Measurements from ENCODE around the gene COL4A4. TPM values are rescaled to one million over a fixed set of nuclear protein-coding genes. Genes with fewer than 3 reads are reported as not detected.

The COL4A4 gene
- total RNA-seq, 1 donor from 2014 or later: 8.9 TPM

DNA sequence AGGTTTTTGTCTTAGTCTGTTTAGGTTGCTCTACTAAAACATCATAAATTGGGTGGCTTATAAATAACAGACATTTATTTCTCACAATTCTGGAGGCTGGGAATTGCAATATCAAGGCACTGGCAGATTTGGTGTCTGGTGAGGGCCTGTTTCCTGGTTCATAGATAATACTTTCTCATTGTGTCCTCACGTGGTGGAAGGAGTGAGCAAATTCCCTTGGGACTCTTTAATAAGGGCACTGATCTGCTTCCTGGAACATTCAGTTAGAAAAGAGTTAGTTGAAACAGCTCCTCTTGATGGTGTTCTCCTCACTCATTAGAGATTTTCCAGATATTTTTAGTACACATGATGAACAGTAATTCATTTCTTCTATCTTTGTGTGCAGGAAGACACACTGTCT is 22.7 kb upstream of the COL4A4 start:
- Histone ChIP-seq H3K36me3 (no peaks in the 10 kb centered on the region), H3K9me3 (replicated peaks) (peaks cover 10% of the 10 kb centered on the region), H3K27me3 (ENCODE audit: low read depth) (no peaks in the 10 kb centered on the region), H3K4me3 (no peak overlapping the region), H3K4me1 (peaks cover 27% of the 10 kb centered on the region), H3K27ac (replicated peaks) (peak overlapping the region; percentile 71)
- DNase-seq: no peak
- TF ChIP-seq, protein P1, sequence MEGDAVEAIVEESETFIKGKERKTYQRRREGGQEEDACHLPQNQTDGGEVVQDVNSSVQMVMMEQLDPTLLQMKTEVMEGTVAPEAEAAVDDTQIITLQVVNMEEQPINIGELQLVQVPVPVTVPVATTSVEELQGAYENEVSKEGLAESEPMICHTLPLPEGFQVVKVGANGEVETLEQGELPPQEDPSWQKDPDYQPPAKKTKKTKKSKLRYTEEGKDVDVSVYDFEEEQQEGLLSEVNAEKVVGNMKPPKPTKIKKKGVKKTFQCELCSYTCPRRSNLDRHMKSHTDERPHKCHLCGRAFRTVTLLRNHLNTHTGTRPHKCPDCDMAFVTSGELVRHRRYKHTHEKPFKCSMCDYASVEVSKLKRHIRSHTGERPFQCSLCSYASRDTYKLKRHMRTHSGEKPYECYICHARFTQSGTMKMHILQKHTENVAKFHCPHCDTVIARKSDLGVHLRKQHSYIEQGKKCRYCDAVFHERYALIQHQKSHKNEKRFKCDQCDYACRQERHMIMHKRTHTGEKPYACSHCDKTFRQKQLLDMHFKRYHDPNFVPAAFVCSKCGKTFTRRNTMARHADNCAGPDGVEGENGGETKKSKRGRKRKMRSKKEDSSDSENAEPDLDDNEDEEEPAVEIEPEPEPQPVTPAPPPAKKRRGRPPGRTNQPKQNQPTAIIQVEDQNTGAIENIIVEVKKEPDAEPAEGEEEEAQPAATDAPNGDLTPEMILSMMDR (IDR thresholded peaks at IDR 0.05; ENCODE audit: borderline replicate concordance): no peak
- intact Hi-C loops (cut with micrococcal nuclease): no loop called here

DNA sequence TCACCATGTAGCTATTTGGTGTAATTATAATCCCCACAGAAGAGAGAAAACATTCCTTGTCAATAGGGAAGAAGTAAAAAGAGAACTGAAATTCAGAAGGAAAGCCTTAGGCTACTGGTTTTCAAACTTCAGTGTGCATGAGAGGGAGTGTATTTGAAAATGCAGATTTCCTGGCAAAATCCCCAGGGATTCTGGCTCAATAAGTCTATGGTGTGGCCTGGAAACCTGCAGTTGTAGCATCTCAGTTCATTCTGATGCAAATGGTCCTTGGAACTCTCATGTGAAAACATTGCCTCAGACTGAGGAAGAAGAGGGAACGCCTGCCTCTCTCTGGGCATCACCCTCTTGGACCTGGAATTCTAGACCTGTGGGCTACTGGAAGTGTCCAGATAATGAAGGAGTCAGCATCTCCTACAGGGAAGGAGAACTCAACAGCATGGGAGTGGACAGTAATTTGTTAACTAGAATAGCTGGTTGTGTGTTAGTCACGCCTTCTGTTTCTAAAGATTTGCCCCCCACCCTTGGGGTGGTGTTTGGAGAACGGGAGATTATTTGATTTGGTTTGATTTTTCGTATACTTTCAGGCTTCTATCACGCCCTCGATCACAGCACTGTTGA is 21.7 kb upstream of the COL4A4 start:
- TF ChIP-seq, protein P1 (IDR thresholded peaks at IDR 0.05; ENCODE audit: borderline replicate concordance): no peak
- no peak overlapping the region for H3K4me3 ChIP-seq
- H3K4me1 ChIP-seq: peaks cover 31% of the 10 kb centered on the region
- H3K27ac ChIP-seq (replicated peaks): no peak overlapping the region
- no peaks in the 10 kb centered on the region for H3K27me3 ChIP-seq (ENCODE audit: low read depth)
- no peaks in the 10 kb centered on the region for H3K36me3 ChIP-seq
- peaks cover 10% of the 10 kb centered on the region for H3K9me3 ChIP-seq (replicated peaks)
- no peak for DNase-seq
- intact Hi-C loops (cut with micrococcal nuclease): no loop called here

DNA sequence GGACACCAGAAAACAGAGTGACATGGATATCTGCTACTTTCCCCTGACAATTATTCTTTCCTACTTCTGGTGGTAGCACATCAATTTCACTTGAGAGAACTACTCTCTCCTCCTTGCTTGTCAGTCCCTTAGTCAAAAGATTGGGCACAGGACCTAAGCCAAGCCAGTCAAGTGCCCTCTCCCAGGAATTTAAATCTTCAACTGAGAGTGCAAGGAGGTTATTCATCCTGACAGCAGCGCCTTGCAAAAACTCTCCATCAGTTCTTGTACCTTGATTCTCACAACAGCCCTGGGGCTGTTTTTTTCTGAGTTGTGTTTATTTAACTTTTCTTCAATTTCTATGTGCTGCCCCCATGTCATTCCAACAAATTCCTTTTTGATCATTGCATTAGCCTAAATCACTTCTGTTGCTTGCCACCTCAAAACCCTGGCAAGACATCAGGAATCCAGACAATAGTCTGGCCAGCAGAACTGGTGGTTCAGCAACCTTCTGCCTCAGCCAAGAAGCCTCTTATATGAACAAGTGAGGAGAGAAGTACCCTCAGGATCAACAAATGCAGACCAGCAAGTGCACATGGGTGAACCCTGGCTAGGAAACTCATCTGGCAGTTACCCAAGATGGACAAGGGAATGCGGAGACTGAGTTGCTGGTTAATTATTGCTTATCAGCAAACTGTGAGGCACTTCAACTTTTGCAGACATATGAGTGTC is 19.8 kb upstream of the COL4A4 start:
- no peak for DNase-seq
- Histone ChIP-seq H3K27me3 (ENCODE audit: low read depth) (no peaks in the 10 kb centered on the region), H3K4me3 (no peak overlapping the region), H3K4me1 (peaks cover 31% of the 10 kb centered on the region), H3K9me3 (replicated peaks) (peaks cover 10% of the 10 kb centered on the region), H3K27ac (replicated peaks) (no peak overlapping the region), H3K36me3 (no peaks in the 10 kb centered on the region)
- TF ChIP-seq, protein P1 (IDR thresholded peaks at IDR 0.05; ENCODE audit: borderline replicate concordance): no peak
- intact Hi-C loops (cut with micrococcal nuclease): no loop called here

DNA sequence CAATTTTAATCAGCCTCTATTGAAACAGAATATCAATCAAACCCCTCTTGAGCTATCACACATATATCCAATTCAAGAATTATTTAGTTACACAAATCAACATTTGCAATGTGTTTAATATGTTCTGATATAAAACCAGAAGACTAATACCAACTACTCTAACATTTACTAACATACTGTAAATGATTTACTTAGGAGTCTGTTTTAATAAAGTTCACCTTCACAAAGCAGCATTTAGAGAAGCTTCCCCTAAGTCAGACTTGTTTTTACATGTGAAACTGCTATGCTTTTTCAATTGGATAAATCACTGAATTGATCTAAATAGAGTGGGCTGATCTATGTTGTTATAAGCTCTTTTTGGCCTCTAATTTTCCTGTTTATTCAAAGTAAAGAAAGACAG is 18.8 kb upstream of the COL4A4 start:
- intact Hi-C loops (cut with micrococcal nuclease): no loop called here
- H3K36me3 ChIP-seq: no peaks in the 10 kb centered on the region
- no peak overlapping the region for H3K4me3 ChIP-seq
- DNase-seq: no peak
- peaks cover 10% of the 10 kb centered on the region for H3K9me3 ChIP-seq (replicated peaks)
- no peaks in the 10 kb centered on the region for H3K27me3 ChIP-seq (ENCODE audit: low read depth)
- TF ChIP-seq, protein P1 (IDR thresholded peaks at IDR 0.05; ENCODE audit: borderline replicate concordance): no peak
- peaks cover 21% of the 10 kb centered on the region for H3K4me1 ChIP-seq
- H3K27ac ChIP-seq (replicated peaks): no peak overlapping the region

DNA sequence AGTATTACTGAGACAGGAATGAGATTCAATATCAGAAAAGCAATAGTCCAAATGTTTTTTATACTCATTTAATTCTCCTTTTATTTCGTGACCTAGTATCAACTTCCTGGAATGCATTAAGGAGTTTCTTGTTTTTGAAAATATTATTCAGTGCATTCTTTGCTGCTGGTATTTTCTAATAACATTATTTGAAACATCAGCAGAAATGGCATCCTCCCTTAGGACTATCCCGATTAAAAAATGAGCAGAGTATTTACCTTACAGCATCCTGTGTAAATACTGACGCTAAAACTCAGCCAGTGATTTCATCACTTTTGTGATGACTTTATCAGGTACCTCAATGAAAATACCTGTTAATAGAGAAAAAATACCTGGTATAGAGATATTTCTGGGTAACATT is 16.8 kb upstream of the COL4A4 start:
- DNase-seq: no peak
- Histone ChIP-seq H3K36me3 (no peaks in the 10 kb centered on the region), H3K4me1 (peaks cover 13% of the 10 kb centered on the region), H3K27me3 (ENCODE audit: low read depth) (no peaks in the 10 kb centered on the region), H3K9me3 (replicated peaks) (peaks cover 10% of the 10 kb centered on the region), H3K4me3 (peak overlapping the region; percentile 24), H3K27ac (replicated peaks) (peak overlapping the region; percentile 78)
- TF ChIP-seq, protein P1 (IDR thresholded peaks at IDR 0.05; ENCODE audit: borderline replicate concordance): no peak
- intact Hi-C loops (cut with micrococcal nuclease): no loop called here

Measured in left ventricle myocardium inferior (tissue), 1 donor.